RPMI7951 (cell line): ENCODE results near the gene FRK. TPM values are rescaled to one million over a fixed set of nuclear protein-coding genes. Genes with fewer than 3 reads are reported as not detected.

Source experiments
- DNase-seq: peaks from one replicate; pipeline ENCODE4 v3.0.0-alpha.2; 2012; ENCODE audit warnings: low read depth
- total RNA-seq: library from RNA; depleted of rRNA; stranded (reverse); fragments of >200 nt; shearing (Covaris generic); gene quantifications from 2 replicates; pipeline ENCODE4 v1.2.3, GENCODE V29; 2014

Gene FRK
- total RNA-seq, 1 experiment from 2014 or later = 1.8 TPM

DNA sequence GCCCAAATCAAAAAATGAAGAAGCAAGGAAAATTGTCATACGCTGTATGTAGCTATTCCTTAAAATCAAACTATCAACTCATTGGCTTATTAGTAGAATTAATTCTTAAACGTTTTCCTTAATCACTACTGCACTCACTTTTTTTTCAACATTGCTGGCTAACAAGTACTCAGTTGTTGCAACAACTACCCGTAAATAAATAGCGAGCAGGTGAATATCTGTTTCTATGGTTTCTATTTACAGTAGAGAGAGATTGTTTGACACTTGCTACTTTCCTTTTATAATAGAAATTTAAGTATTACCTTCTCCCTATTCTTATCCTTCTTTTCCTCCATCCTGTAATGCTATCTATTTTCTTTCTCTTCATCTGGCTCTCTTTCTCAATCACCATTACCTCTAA is 25.1 kb downstream of the FRK start:
- no peak for DNase-seq

GRCh38 chr6:116034327-116034726 is 26.4 kb downstream of the FRK start:
- DNase-seq = peak; percentile 72

- no peak for DNase-seq
Measured at GRCh38 chr6:116033687-116034303, 26.9 kb downstream of the FRK start.

DNA sequence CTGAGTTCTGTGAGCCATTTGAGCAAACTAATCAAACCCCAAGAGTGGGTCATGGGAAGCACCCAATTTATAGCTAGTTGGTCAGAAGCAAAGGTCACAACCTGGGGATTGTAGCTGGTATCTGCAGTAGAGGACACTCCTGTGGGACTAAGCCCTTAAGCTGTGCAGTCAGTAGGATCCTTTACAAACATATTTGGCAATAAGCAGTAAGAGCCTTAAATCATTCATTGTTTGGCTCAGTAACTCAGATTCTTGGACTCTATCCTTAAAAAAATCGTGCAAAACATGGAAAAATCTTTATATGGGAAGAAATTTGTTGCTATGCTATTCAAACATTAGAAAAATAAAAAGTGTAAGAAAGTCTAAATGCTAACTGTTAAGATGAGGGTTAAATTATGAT is 29.9 kb downstream of the FRK start:
- no peak for DNase-seq

- DNase-seq = no peak
Measured at GRCh38 chr6:116029535-116029934, 31.2 kb downstream of the FRK start.

DNA sequence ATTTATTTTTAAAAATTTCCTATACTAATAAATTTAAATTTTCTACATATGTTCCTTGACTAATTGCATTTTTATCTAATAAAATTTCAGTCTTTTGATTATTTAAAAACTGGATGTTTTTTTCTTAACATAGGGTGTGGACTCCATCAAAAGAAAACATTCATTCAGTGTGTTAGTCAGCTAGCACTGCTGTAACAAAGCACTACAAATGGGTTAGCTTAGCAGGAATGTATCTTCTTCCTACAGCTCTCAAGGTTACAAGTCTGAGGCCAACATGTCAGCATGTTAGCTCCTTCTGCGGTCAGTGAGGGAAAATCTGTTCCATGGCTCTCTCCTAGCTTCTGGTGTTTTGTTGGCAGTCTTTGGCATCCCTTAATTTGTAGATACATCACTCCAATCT is 32.5 kb downstream of the FRK start:
- DNase-seq = no peak

DNA sequence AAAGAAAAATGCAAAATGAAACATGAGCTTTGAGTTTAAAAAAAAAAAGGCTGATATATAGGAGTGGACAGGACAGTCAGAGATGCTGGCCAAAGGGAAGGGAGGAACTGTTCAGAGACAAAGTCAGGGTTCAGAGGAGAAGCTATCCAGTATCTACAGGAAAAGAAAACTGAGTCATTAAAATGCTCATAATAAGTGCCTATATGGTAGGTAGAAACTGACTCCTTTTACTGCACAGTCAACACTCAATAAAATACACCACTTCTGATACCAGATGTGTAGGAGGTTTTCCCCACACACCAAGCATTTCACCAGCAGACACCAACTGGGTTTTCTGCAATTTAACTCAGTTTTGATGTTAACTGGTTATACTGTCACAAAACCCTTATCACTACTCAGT is 32.9 kb downstream of the FRK start:
- DNase-seq = no peak

GRCh38 chr6:116025405-116025804 is 35.3 kb downstream of the FRK start:
- DNase-seq = no peak

- DNase-seq = no peak
Measured at GRCh38 chr6:116022841-116023445, 37.7 kb downstream of the FRK start.

DNA sequence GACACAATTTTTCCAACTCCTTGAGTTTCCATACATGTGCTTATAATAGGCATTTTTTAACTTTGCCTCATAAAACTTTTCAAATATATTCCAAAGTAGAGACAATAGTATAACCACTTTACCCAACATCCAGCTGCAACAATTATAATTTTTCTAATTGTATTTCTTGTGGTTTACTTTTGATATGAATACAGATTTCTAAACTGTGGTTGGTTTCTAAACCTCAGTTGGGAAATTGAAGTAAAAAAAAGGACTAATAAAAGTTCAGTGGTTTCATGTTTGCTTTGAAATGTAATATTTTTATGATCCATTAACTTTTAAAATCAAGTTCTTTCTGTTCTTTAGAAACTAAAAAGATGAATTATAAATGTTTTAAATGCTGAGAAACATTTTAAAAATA is 40.0 kb downstream of the FRK start:
- no peak for DNase-seq

- no peak for DNase-seq
Measured at GRCh38 chr6:116019428-116019827, 41.3 kb downstream of the FRK start.

DNA sequence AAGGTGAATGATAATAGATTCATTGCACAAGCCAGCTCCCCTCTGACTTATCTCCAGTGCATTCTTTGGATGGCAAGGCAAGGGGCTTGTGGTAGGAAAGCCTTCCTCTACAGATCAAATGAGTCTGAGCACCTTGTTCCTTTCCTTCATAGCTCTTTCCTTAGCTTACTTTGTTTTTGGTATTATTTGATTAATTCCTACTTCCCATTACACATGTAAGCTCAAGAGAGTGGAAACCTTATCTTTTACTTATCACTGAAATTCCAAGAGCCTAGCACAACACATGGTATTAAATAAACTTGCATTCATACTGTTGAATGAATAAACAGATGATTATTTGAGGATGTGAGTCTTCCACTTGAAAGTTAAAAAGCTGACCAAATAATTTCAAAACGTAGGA is 41.7 kb downstream of the FRK start:
- DNase-seq = no peak

DNA sequence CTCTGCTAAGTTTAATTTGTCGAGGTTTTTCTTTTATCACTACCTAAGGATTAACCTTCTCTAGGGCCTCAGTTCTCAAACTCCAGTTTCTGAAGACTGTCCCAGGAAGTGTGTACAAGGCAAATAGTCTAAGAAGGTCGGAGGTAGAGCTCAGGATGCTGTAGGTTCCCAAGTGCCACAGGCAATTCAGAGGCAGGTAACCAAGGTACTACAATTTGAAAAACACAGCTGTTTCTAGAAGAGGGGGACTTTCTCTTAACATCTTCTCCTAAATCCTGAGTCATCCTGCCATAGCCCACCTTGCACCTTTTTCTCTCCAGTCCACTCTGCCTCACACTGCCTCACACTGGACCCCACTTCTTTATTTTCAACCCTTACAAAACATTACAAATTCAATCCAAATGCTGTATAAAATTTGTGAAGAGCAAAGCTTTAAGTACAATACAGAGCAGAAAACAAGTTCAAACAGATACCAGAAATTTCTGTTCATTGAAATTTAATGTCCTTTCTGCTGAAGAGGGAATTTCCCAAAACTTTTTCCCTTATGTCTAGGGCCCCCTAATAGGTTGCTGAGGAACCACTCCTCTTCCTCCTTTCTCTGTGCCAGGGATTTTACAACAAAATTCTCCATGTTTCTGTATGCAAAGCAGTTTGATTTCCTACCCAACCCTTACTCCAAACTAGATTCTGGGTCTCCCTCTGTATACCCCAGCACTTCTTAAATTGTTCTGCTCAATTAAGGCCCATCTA is 43.0 kb downstream of the FRK start:
- no peak for DNase-seq

DNA sequence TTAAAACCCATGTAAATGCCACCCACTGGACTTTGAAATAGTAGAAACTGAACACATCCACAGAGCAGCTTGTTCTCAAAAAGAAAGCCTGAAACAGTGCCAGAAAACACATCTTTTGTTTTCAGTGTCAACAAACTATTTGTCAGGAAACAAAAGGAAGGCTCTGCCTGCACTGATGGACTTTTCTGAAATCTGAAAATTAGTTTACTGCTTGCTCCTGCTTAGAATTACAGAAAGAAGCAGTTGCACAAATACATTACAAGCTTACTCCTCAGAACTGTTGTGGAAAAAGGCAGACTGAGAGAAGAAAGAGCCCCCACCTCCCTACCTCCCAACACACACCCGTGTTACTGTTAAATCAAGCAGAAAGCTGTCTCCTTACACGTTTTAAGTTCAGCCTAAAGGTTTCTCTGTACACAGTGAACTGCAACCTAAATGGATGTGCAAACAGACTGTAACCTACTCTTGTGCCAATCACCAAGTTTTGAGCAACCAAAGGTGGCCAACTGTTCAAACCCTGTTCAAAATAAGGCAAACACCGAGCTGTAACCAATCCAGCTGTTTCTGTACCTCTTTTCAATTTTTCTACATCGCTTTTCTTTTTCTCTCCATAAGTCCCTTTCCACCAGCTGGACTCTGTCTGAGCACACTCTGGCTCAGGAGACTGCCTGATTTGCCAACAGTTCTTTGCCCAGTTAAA is 43.7 kb downstream of the FRK start:
- no peak for DNase-seq

DNA sequence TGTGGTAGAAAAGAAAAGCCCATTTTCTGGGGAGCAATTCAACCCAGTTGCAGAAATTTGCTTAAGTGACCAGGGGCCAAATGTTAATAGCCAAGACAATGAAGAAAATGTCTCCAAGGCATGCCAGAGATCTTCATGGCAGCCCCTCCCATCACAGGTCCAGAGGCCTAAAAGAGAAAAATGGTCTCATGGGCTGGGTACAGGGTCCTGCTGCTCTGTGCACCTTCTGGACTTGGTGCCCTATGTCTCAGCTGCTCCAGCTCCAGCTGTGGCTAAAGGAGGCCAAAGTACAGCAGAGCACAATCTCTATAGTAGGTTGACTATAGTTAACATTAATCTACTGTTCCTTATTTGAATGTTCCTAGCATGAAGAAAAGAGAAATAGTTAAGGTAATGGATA is 44.7 kb downstream of the FRK start:
- DNase-seq = no peak

GRCh38 chr6:116015561-116015960 is 45.1 kb downstream of the FRK start:
- no peak for DNase-seq

- no peak for DNase-seq
Measured at GRCh38 chr6:116012951-116013350, 47.7 kb downstream of the FRK start.

GRCh38 chr6:116012471-116012949 is 48.2 kb downstream of the FRK start:
- no peak for DNase-seq

- no peak for DNase-seq
Measured at GRCh38 chr6:116011520-116011919, 49.2 kb downstream of the FRK start.

DNA sequence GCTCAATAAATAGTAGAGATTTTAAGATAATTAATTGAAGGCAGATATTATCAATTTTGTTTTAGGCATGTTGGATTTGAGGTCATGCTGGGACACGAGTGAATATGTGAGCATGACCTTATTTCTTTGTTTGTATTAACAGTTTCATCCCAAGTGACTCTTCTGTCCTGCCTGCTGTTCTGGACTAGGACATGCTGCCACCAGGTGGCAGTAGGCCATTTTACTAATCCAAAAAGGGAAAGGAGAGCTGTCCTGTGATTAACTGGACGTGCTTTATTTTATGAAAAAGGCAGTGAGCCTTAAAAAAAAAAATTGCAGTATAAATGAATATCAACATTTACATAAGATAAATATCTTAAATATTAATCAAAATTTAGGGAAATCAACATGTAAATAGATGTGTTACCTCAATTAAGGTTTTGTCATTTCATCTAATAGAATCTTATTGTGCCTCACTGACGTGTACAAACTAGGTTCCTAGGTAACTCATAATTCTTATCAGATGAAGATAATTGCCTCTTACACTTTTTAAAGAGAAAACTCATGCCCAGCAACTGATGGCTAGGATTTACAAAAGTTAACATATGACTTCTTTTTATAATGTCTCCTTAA is 49.8 kb downstream of the FRK start:
- DNase-seq = peak; percentile 76

DNA sequence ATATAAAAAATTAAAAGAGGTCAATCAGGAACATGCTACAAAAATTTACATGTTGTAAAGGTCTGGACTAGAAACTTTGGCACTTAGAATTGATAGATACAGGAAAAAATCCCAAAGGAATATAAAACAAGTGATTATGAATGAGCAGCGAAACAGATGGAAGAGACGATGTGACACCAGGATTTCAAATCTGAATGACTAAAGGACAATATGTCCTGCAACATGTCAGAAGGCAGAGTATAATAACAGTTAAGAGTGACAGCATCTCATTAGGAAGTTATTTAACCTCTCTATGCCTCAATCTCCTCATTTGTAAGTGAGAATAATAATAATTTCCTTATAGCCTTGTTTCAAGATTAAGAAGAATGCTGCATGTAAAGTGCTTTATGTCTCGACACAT is 50.3 kb downstream of the FRK start:
- no peak for DNase-seq
